Activated CD4-positive, alpha-beta T cell treated with anti-CD3 and anti-CD28 coated beads, Interleukin-2, amount 10 ng/mL, durations not matched to agents 24 days and 14 days (primary cell): ENCODE data around the gene FANCC. TPM values are rescaled to one million over a fixed set of nuclear protein-coding genes. Genes with fewer than 3 reads are reported as not detected.

Source experiments
- DNase-seq: peaks from one replicate; pipeline ENCODE4 v3.0.0; 2022
- H3K27ac Mint-ChIP-seq: one replicate; pipeline ENCODE4 v1.8.0; 2022; ENCODE audit warnings: mild to moderate bottlenecking, mixed read lengths
- H3K27me3 Mint-ChIP-seq: one replicate; pipeline ENCODE4 v1.8.0; 2022; ENCODE audit warnings: mixed read lengths
- H3K36me3 Mint-ChIP-seq: one replicate; pipeline ENCODE4 v1.8.0; 2022; ENCODE audit warnings: low read depth, mild to moderate bottlenecking, mixed read lengths
- H3K4me1 Mint-ChIP-seq: one replicate; pipeline ENCODE4 v1.8.0; 2021; ENCODE audit warnings: mixed read lengths
- H3K4me3 Mint-ChIP-seq: one replicate; pipeline ENCODE4 v1.8.0; 2022; ENCODE audit warnings: mild to moderate bottlenecking, moderate library complexity, mixed read lengths
- H3K9me3 Mint-ChIP-seq: one replicate; pipeline ENCODE4 v1.8.0; 2021; ENCODE audit warnings: mixed read lengths
- intact Hi-C: fragments of 100-400 bp; cut with micrococcal nuclease; formaldehyde crosslinking; loops from one replicate; pipeline ENCODE4 v1.15.1; 2023
- total RNA-seq: library from RNA; stranded (reverse); gene quantifications from 2 replicates; pipeline ENCODE4 v1.2.3, GENCODE V29; 2022

Gene FANCC
- total RNA-seq, 1 donor from 2014 or later: 18.0 TPM

DNA sequence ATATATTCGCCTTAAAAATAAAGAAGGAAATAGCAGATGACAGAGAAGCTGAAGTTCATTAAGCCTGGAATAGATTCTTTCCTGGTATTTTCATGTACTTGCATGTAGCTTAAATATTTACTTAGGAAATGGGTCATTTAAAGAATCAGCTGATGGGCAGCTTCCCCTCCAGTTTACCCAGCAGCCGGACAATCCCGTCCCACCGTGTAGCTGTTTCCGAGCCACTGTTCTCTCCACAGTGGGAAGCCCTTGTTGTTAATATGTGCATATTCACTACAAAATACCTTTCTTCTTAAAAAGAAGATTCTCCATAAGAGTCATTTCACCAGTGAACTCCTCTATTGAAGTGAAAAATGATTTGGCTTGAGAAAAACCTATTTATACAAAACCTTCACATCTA is 187.0 kb downstream of the FANCC start:
- no peak overlapping the region for H3K4me3 Mint-ChIP-seq
- H3K9me3 Mint-ChIP-seq: no peaks in the 10 kb centered on the region
- H3K27me3 Mint-ChIP-seq: no peaks in the 10 kb centered on the region
- peaks cover 2% of the 10 kb centered on the region for H3K36me3 Mint-ChIP-seq
- no peak overlapping the region for H3K27ac Mint-ChIP-seq
- DNase-seq: no peak
- H3K4me1 Mint-ChIP-seq: peaks cover 4% of the 10 kb centered on the region
- intact Hi-C loops: loop anchor here (5.0 to 10.0 kb wide), 2 partner anchors 134 to 1087 kb away; no protein-coding TSS in a partner anchor

DNA sequence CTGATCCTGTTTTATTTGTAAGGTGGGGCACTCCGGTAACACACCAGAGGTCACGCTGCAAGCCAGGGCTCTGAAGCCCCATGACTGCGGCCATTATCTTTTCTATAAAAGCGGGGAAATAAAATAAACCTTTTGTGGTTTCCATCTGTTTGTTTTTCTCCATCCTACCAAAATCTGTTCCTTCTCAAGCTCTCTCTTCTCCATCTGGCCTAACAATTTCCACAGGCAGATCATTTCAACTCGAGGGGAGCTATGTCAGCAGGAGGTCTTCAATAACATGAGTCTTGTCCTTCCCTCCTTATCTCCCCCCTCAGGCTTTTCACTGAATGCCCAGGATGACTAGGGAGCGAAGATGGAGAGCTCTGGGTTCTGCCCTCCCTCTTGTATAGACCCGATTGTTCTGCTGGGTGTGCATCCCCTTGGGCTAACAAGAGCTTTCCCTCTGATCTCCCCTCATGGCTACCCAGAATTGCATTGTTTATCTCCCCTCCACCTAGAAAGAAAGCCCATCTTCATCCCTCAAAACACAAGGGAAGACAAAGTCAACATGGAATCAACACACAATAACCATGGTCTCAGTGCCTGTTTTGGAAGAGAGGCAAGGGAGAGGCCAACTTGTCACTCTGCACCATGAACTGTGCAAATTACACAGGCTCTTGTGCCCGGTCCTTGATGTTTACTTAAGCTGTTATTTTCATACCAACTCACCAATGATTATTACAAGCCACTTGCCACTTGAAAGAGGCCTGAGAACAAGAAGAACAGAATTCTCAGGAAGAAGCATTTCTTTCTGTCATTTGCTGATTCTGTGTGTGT is 187.8 kb downstream of the FANCC start:
- intact Hi-C loops: loop anchor here (5.0 to 10.0 kb wide), 4 partner anchors 135 to 1088 kb away; partner anchors contain the start of gene AOPEP
- peaks cover 4% of the 10 kb centered on the region for H3K4me1 Mint-ChIP-seq
- no peaks in the 10 kb centered on the region for H3K27me3 Mint-ChIP-seq
- no peak overlapping the region for H3K27ac Mint-ChIP-seq
- H3K36me3 Mint-ChIP-seq: peaks cover 3% of the 10 kb centered on the region
- no peak for DNase-seq
- H3K9me3 Mint-ChIP-seq: no peaks in the 10 kb centered on the region
- H3K4me3 Mint-ChIP-seq: no peak overlapping the region

GRCh38 chr9:95128177-95128524 is 189.4 kb downstream of the FANCC start:
- no peak for DNase-seq
- H3K27ac Mint-ChIP-seq: no peak overlapping the region
- no peaks in the 10 kb centered on the region for H3K9me3 Mint-ChIP-seq
- H3K4me3 Mint-ChIP-seq: no peak overlapping the region
- peaks cover 3% of the 10 kb centered on the region for H3K36me3 Mint-ChIP-seq
- no peaks in the 10 kb centered on the region for H3K27me3 Mint-ChIP-seq
- peaks cover 4% of the 10 kb centered on the region for H3K4me1 Mint-ChIP-seq
- intact Hi-C loops: loop anchor here (5.0 kb wide), 2 partner anchors 401 to 461 kb away; partner anchors contain the start of gene AOPEP

DNA sequence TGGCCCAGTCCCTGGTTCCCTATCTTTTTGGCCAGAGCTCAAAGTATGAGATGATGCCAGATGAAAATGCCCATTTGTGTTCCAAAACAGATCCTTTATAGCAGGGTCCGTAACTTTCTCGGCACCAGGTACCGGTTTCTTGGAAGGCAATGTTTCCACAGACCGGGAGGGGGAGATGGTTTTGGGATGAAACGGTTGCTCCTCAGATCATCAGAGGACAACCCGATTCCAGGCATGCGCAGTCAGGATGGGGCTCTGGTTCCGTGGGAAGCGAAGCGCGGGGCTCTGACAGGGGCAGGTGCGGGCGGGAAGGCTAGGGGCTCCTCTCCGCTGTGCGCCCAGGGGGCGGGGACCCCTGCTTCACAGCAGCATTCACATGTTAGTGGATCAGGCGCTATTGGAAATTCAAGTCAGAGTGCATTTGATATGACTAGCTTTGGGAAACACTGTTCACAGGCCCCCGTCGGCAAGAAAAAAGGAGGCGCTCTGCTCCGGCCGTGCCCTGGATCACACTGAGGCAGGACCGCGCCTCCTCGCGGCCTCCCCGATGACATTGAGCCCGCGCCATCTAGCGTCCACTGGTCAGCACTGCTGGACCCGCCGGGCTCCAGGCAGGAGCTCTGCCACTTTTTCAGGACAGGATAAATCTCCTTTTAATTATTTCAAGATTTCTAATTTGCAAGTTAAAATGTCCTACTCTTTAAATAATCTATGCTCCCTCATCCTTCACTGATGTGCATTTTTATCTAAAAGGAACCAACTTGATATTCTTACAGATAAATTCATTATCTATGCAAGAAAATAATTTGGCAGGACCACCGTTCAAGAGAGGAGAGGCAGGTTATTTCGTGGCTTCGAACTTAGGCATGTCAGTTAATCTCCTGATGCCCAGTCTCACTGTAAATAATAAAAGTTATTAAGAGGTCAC is 190.0 kb downstream of the FANCC start:
- intact Hi-C loops: loop anchor here (1.0 to 5.0 kb wide), 4 partner anchors 344 to 460 kb away; partner anchors contain the start of gene AOPEP
- DNase-seq: peak; percentile 92
- Mint-ChIP-seq H3K4me3 (no peak overlapping the region), H3K4me1 (peaks cover 4% of the 10 kb centered on the region), H3K36me3 (peaks cover 3% of the 10 kb centered on the region), H3K27me3 (no peaks in the 10 kb centered on the region), H3K27ac (no peak overlapping the region), H3K9me3 (no peaks in the 10 kb centered on the region)

DNA sequence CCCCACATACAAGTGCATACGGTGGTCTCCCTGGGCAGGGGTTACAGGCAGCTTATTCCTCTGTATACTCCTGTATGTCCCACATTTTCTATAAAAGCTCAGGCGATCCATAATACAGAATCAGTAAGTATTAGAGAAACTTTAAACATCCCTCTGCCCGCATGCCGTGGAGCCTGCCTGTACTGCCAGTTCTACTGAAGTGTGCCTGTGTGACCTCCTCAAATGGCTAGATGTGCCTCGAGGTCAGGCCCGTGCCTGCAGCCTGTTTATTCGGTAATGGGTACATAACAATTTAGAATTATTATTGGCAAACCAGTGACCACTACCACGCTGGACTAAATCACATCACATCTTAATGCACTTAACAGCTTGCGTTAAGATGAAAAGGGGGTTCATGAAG is 190.8 kb downstream of the FANCC start:
- H3K4me3 Mint-ChIP-seq: no peak overlapping the region
- no peaks in the 10 kb centered on the region for H3K9me3 Mint-ChIP-seq
- no peak overlapping the region for H3K27ac Mint-ChIP-seq
- intact Hi-C loops: loop anchor here (1.0 to 5.0 kb wide), 4 partner anchors 343 to 459 kb away; partner anchors contain the start of gene AOPEP
- H3K27me3 Mint-ChIP-seq: no peaks in the 10 kb centered on the region
- no peak for DNase-seq
- H3K4me1 Mint-ChIP-seq: peaks cover 4% of the 10 kb centered on the region
- peaks cover 3% of the 10 kb centered on the region for H3K36me3 Mint-ChIP-seq

GRCh38 chr9:95125652-95126051 is 191.9 kb downstream of the FANCC start:
- Mint-ChIP-seq H3K4me1 (no peaks in the 10 kb centered on the region), H3K27me3 (no peaks in the 10 kb centered on the region), H3K36me3 (peaks cover 1% of the 10 kb centered on the region), H3K27ac (no peak overlapping the region), H3K9me3 (no peaks in the 10 kb centered on the region), H3K4me3 (no peak overlapping the region)
- no peak for DNase-seq
- intact Hi-C loops: loop anchor here (5.0 kb wide), 2 partner anchors 398 to 458 kb away; partner anchors contain the start of gene AOPEP

DNA sequence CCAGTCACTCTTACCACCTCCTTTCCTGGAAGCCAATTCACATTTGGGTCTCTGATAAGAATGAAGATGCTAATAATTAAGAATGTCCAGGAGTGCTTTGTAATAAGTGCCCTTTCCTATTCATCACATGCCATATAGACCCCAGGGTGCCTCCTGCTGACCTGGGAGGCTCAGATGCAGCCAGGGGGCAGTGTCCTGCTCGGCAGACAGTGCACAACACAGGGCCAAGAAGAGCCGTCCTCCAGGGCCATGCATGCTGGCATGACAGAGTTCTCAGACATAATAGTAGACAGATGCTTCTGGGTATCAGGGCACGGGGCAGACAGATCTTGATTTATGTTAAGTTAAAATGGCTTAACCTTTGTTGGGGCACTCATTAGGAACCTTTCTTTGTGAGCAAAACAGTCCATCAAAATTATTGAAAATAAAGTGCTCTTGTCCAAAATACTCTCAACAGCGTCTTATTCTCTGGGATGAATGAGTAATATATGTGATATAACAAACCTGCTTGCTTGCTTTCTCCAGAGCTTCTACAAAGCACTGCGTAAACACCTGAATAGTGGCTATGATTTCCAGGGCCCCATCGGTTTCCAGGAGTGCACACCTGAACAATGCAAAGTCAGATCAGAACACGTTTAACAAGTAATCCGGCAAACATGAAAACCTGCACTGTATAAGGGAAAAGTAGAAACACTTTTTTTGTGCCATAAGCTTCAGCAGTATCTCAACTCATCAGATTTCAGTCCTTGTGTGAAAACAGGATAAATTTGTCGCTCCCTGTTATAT is 192.7 kb downstream of the FANCC start:
- Mint-ChIP-seq H3K27me3 (no peaks in the 10 kb centered on the region), H3K36me3 (peaks cover 1% of the 10 kb centered on the region), H3K27ac (no peak overlapping the region), H3K4me1 (no peaks in the 10 kb centered on the region), H3K4me3 (no peak overlapping the region), H3K9me3 (no peaks in the 10 kb centered on the region)
- intact Hi-C loops: loop anchor here (5.0 kb wide), 2 partner anchors 397 to 457 kb away; partner anchors contain the start of gene AOPEP
- no peak for DNase-seq

GRCh38 chr9:95120781-95121370 is 196.6 kb downstream of the FANCC start:
- H3K4me3 Mint-ChIP-seq: no peak overlapping the region
- intact Hi-C loops: no loop called here
- no peak for DNase-seq
- H3K9me3 Mint-ChIP-seq: no peaks in the 10 kb centered on the region
- H3K27ac Mint-ChIP-seq: no peak overlapping the region
- no peaks in the 10 kb centered on the region for H3K27me3 Mint-ChIP-seq
- no peaks in the 10 kb centered on the region for H3K4me1 Mint-ChIP-seq
- peaks cover 1% of the 10 kb centered on the region for H3K36me3 Mint-ChIP-seq

DNA sequence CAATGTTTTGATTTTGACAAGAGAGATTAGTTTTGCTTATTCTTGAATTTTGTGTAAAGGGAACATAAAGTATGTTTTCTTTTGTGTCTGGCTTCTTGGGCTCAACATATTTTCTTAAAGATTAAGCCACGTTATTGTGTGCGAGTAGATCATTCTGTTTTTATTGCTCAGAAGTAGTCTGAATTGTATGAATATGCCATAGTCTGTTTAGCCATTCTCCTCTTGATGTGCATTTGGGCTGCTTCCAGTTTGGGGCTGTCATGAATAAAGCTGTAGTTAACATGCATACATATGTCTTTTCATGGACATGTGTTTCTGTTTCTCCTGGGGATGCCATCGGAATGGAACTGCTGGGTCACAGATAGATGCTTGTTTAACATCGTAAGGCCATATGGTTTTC is 198.9 kb downstream of the FANCC start:
- intact Hi-C loops: no loop called here
- Mint-ChIP-seq H3K4me1 (no peaks in the 10 kb centered on the region), H3K27ac (no peak overlapping the region), H3K27me3 (no peaks in the 10 kb centered on the region), H3K36me3 (no peaks in the 10 kb centered on the region), H3K4me3 (no peak overlapping the region), H3K9me3 (no peaks in the 10 kb centered on the region)
- no peak for DNase-seq

DNA sequence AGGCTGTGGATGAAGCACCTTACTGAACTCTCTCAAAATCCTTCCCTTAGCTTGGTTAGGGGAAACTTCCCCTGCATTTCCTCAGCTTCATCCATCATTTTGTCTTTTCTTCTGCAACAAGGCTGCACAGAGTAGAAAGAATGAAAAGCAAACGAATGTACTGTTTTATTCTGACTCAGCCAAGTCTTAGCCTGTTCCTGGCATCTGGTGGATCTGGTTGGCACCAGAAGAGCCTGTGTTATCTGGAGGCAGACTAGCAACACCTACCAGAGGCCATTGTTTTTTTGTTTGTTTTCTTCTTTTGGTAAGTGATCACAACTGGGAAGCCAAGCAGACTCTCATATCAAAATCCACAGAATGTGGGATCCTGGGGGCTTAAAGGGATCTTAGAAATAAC is 200.7 kb downstream of the FANCC start:
- Mint-ChIP-seq H3K36me3 (peaks cover 2% of the 10 kb centered on the region), H3K27ac (no peak overlapping the region), H3K27me3 (no peaks in the 10 kb centered on the region), H3K9me3 (no peaks in the 10 kb centered on the region), H3K4me1 (no peaks in the 10 kb centered on the region), H3K4me3 (no peak overlapping the region)
- DNase-seq: no peak
- intact Hi-C loops: no loop called here

DNA sequence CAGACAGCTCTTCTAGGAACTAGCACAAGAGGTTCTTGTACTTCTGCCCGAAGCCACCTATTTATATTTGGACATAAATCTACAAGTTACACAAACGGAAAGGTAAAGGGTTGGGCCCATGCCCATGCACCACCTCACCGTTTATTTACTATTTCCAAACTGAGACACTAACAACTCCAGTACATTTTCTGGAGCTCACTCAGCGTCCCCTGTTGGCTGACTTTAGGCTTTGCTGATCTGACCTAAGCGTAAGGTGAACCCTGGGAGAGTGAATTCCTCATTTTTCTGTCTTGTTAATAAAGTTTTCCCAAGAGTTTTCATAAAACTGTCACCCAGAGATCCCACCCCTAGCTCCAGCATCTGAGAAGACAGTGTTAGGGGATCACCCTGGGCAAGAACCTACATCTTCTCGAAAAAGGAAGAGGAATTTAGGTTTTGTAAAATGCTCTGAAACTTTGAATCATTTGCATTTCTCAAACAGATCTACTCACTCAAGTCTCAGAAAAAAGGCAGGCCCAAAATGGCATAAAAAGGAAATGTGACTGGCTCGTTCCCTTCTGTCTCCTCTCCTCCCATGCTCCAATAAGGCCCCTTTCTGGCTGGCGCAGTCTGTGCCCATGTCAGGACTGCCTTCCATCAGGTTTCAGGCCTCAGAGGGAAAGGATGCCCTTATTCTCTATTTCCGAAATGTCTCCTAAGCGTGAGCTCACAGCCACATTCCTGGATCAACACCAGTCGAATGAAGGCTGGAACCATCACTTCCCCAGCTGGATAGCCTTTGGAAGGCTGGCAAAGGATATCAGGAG is 201.3 kb downstream of the FANCC start:
- DNase-seq: no peak
- no peaks in the 10 kb centered on the region for H3K4me1 Mint-ChIP-seq
- no peaks in the 10 kb centered on the region for H3K27me3 Mint-ChIP-seq
- H3K9me3 Mint-ChIP-seq: no peaks in the 10 kb centered on the region
- no peak overlapping the region for H3K27ac Mint-ChIP-seq
- H3K36me3 Mint-ChIP-seq: peaks cover 2% of the 10 kb centered on the region
- intact Hi-C loops: no loop called here
- H3K4me3 Mint-ChIP-seq: no peak overlapping the region

GRCh38 chr9:95115104-95115503 is 202.4 kb downstream of the FANCC start:
- H3K36me3 Mint-ChIP-seq: peaks cover 2% of the 10 kb centered on the region
- intact Hi-C loops: no loop called here
- H3K9me3 Mint-ChIP-seq: no peaks in the 10 kb centered on the region
- no peaks in the 10 kb centered on the region for H3K4me1 Mint-ChIP-seq
- H3K27ac Mint-ChIP-seq: no peak overlapping the region
- no peak overlapping the region for H3K4me3 Mint-ChIP-seq
- no peak for DNase-seq
- H3K27me3 Mint-ChIP-seq: no peaks in the 10 kb centered on the region
